Stimulated activated CD8-positive, alpha-beta memory T cell treated with anti-CD3 and anti-CD28 coated beads, Interleukin-7, amount 100 ng/mL, for 1 hour (primary cell): Measurements from ENCODE around the gene CAPN10.

Source experiments
- DNase-seq, 2 donors: peaks; one replicate each; pipeline ENCODE4 v3.0.0-alpha.2; 2020; ENCODE audit warnings: low read depth in 2 of 2

CAPN10 gene

GRCh38 chr2:240574386-240575100 lies 12.0 kb upstream of the CAPN10 start:
- DNase-seq = no peak

- no peak for DNase-seq
These were observed 11.2 kb upstream of the CAPN10 start for GRCh38 chr2:240575101-240575965.

- DNase-seq = no peak
These were observed 10.5 kb upstream of the CAPN10 start for GRCh38 chr2:240576036-240576435.

- DNase-seq = no peak
These were observed 9.9 kb upstream of the CAPN10 start for GRCh38 chr2:240576436-240577205.

GRCh38 chr2:240577281-240578109 lies 9.0 kb upstream of the CAPN10 start:
- DNase-seq = no peak

- DNase-seq = no peak
These were observed 8.5 kb upstream of the CAPN10 start for GRCh38 chr2:240578110-240578450.

DNA sequence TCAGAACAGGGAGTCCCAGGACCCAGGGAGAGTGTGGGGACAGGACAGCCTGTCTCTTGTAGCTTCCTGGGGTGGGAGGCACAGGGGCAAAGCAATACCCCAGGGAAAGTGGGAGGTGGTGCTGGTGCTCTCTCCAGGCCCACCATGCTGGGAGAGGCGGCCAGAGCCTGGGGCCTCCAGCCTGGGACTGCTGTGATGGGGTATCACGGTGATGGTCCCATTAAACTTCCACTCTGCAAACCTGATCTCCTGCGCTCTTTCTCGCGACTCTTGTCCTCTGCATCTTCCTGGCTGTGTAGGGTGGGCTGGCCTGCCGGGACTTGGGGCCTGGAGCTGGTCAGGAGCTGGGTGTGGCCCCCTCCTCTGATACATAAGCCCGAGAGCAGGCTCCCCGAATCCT lies 8.0 kb upstream of the CAPN10 start:
- no peak for DNase-seq

DNA sequence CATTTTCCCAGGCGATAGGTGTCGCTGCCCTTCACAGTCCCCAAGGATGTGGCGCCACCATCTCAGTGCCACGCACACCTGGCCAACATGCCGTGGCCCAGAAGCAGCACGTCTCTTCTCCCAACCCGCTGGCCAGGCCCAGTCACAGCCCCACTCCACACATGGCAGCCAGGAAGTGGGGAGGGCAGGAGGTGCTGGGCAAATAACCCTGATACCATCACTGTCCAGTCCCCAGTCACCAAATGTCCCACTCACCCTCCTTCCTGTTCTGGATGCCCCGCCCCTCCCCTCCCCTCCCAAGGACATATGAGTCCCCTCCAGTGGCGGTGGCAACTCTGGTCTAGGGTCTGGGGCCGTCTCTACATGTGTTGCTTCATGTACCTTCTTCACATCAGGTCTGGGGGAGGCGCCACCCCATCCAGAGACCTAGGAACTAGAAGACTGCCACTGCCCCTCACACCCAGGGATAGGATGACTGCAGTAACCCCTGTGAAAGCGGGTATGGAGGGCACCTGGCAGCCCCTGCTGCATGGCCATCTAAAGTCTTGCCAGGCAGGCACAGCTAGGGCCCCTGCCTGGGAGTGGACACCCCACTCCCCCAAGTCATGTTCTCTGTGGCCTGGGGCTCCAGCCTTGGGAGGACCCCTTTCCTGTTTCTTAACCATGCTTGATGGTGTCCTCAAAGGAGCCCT lies 7.3 kb upstream of the CAPN10 start:
- DNase-seq = no peak

- DNase-seq = peak in 1 of 2 donors; percentile 54
These were observed 6.5 kb upstream of the CAPN10 start for GRCh38 chr2:240579771-240580614.

DNA sequence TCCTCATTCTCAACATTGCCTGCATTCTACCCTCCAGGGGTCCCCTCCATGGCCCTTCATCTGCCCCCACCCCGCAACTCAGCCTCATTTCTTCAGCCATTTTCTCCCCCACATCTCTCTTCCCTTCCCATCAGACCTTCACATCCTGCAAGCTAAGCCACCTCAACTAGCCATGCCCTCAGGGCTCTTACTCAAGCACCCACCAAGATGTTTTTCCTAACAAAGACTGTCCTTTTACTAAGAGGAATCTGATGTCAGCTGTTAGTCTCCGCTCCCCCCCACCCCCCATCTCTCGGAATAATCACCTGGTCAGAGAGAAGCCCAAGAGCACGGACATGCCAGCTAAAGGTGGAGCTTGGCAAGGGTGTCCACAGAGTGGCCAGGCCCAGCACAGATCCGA lies 4.7 kb upstream of the CAPN10 start:
- DNase-seq = no peak

DNA sequence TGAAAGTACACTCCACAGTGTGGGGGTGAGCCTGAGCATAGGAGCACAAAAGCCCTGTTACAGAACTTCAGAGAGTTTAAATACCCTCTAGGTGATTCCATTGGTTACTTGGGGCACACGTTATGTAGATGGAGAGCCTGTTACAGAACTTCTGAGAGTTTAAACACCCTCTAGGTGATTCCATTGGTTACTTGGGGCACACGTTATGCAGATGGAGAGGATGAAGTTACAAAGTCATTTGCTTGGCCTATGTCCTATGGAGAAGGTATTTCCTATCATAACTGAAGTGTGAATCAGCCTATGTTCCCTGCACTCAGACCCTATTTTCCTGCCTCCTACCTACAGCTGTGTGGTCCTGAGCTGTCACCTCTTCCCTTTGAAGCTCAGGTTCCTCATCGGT lies 3.8 kb upstream of the CAPN10 start:
- no peak for DNase-seq

GRCh38 chr2:240583774-240584173 lies 2.8 kb upstream of the CAPN10 start:
- no peak for DNase-seq

- DNase-seq = no peak
These were observed 2.0 kb upstream of the CAPN10 start for GRCh38 chr2:240584486-240585031.

DNA sequence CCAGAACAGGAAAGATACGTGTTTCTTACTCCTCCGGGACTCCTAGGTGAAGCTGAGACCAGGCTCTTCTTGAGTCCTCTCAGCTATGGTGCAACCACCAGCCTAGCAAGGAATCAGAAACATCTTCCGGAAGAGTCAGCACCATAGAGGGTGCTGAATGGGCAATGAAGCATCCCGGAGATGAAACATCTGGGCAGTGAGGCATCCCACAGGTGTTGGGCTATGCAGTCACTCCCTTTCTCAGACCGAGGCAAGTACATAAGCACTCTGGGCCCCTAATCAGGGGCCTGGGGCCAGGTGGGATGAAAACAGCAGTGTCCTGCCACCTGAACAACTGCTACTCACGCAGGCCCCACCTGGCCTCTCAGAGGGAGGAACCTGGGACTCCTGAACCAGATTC lies 1.4 kb upstream of the CAPN10 start:
- no peak for DNase-seq

- no peak for DNase-seq
These were observed 795 bp upstream of the CAPN10 start for GRCh38 chr2:240585681-240586197.

GRCh38 chr2:240586919-240587800 lies 626 bp downstream of the CAPN10 start:
- peak in 1 of 2 donors; percentile 27 for DNase-seq

DNA sequence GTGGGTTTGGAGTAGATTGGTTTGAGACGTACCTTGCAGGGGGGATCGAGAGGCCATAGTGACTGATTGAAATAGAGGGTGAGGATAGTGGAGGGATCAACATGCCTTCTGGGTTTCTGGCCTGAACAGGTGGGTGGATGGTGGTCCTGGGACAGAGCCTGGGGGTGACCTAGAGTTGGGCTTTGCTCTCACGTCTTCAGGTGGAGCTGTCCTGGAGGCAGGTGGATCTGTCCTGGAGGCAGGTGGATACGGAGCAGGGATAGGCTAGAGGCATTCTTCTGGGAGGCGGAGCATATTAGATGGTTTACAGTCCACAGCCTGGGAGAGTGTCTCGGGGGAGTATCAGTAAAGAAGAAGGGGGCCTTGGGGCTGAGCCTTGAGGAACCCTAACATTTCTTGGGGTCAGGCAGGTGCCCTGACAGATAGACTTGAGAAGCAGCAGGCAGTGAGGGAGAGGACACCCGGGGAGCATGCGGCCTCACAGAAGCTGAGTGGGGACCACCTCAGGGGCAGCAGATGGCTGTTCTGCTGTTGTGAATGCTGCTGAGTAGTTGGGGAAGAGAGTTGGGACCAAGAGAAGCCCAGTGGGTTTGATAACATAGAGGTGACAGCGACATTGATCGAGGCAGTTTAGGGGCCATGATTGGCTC lies 1.6 kb downstream of the CAPN10 start:
- no peak for DNase-seq

GRCh38 chr2:240588669-240589068 lies 2.1 kb downstream of the CAPN10 start:
- DNase-seq = no peak
